PC-9 (cell line): ENCODE measurements around the gene HERC4.

Experiments
- CTCF ChIP-seq: fragments of 200-600 bp; sonication (generic); conservative IDR thresholded peaks from 2 replicates; pipeline ENCODE4 v1.6.1; 2017; ENCODE audit warnings: mixed run types, antibody characterized with exemption, mild to moderate bottlenecking, moderate library complexity
- EZH2 ChIP-seq: fragments of 200-600 bp; sonication (generic); IDR thresholded peaks from 2 replicates; pipeline ENCODE4 v1.8.0; 2017; ENCODE audit warnings: antibody characterized with exemption, low read depth

- TF ChIP-seq CTCF (no peak), EZH2 (no peak)
Observed at GRCh38 chr10:67914777-67915340, 160.2 kb downstream of the HERC4 start.
